Endothelial cell of umbilical vein (primary cell): Measurements from ENCODE around the gene SLC23A3. TPM values are rescaled to one million over a fixed set of nuclear protein-coding genes. Genes with fewer than 3 reads are reported as not detected.

Experiments used
- BruUV-seq: library from RNA; stranded (reverse); fragments of 400-500 nt; replicated peaks from 2 replicates; lab custom pipeline; 2021; lab: Mats Ljungman, UMichigan
- CTCF ChIA-PET: fragments of 300-600, 350-600 bp; sonication (Branson Sonifier 250); formaldehyde crosslinking; loops from one replicate; lab custom pipeline; 2021; ENCODE audit warnings: antibody characterized with exemption, inconsistent platforms; lab: Charles Lee
- POLR2A ChIA-PET: fragments of 300-600, 350-600 bp; sonication (Branson Sonifier 250); formaldehyde crosslinking; loops from one replicate; lab custom pipeline; 2021; ENCODE audit warnings: antibody characterized with exemption, inconsistent platforms; lab: Charles Lee
- DNase-seq: peaks from one replicate; pipeline ENCODE4 v3.0.0-alpha.2; 2011; ENCODE audit warnings: low read depth, low spot score
- FAIRE-seq: peaks from 2 replicates; lab custom pipeline; 2011; peaks lifted over from hg19 to GRCh38; lab: Jason Lieb, UNC
- H2AFZ ChIP-seq: 2 replicates; pipeline ENCODE4 v1.6.0; 2012; ENCODE audit warnings: low read depth, low read length, control low read depth, inconsistent platforms
- H3K27ac ChIP-seq: 2 replicates; pipeline ENCODE4 v1.5.1; 2011; ENCODE audit warnings: low read depth, mild to moderate bottlenecking, control low read depth, low read length, moderate library complexity; ENCODE audit not compliant: insufficient read depth
- H3K27me3 ChIP-seq, 2 experiments: 2 replicates each; pipeline versions ENCODE4 v1.6.0 to v1.6.1; 2011; ENCODE audit warnings: low read length in 2 of 2, mixed read lengths in 1 of 2; ENCODE audit not compliant: control insufficient read depth in 2 of 2, insufficient read depth in 2 of 2
- H3K36me3 ChIP-seq, 2 experiments: 2 replicates in 1 of 2; 3 replicates in 1 of 2; pipeline ENCODE4 v1.5.1; 2011; ENCODE audit warnings: low read length in 2 of 2, mild to moderate bottlenecking in 1 of 2, moderate library complexity in 1 of 2; ENCODE audit not compliant: control insufficient read depth in 2 of 2, insufficient read depth in 2 of 2; ENCODE audit errors: extremely low read depth in 1 of 2
- H3K4me1 ChIP-seq: 3 replicates; pipeline ENCODE4 v1.5.1; 2011; ENCODE audit warnings: mild to moderate bottlenecking, low read length; ENCODE audit not compliant: control insufficient read depth, insufficient read depth; ENCODE audit errors: extremely low read depth
- H3K4me2 ChIP-seq: 2 replicates; pipeline ENCODE4 v1.6.1; 2011; ENCODE audit warnings: low read length, control low read depth, mixed read lengths; ENCODE audit not compliant: insufficient read depth
- H3K4me3 ChIP-seq, 3 experiments: fragments of 200-600 bp in 1 of 3; sonication (generic), shearing (Covaris generic) in 1 of 3; replicated peaks in 1 of 3; 2 replicates each; pipeline ENCODE4 v1.5.1; 2011 to 2016; ENCODE audit warnings: control low read depth in 3 of 3, low read length in 3 of 3, mild to moderate bottlenecking in 2 of 3, inconsistent platforms in 1 of 3, low read depth in 1 of 3, moderate library complexity in 1 of 3; ENCODE audit not compliant: insufficient read depth in 1 of 3
- H3K79me2 ChIP-seq: 2 replicates; pipeline ENCODE4 v1.6.0; 2012; ENCODE audit warnings: low read length, inconsistent platforms; ENCODE audit not compliant: control insufficient read depth, insufficient read depth
- H3K9ac ChIP-seq: replicated peaks from 2 replicates; pipeline ENCODE3; 2011; ENCODE audit warnings: low read length, control low read depth; ENCODE audit not compliant: insufficient read depth; ENCODE audit errors: extremely low read depth
- H3K9me1 ChIP-seq: replicated peaks from 3 replicates; pipeline ENCODE4 v1.6.0; 2011; ENCODE audit warnings: mild to moderate bottlenecking, low read length; ENCODE audit not compliant: control insufficient read depth, insufficient read depth; ENCODE audit errors: extremely low read depth
- H3K9me3 ChIP-seq: replicated peaks from 2 replicates; pipeline ENCODE4 v1.5.1; 2012; ENCODE audit warnings: low read length, inconsistent platforms; ENCODE audit not compliant: control insufficient read depth, insufficient read depth
- H4K20me1 ChIP-seq: replicated peaks from 2 replicates; pipeline ENCODE3; 2011; ENCODE audit warnings: mild to moderate bottlenecking, low read length; ENCODE audit not compliant: control insufficient read depth, insufficient read depth; ENCODE audit errors: extremely low read depth
- CTCF ChIP-seq, 2 donors: IDR thresholded peaks; 1 replicate in 1 of 2; 2 replicates in 1 of 2; pipeline ENCODE4 v1.5.1; 2011; ENCODE audit warnings: low read length in 2 of 2, mild to moderate bottlenecking in 2 of 2, moderate library complexity in 2 of 2, control low read depth in 1 of 2, inconsistent platforms in 1 of 2, low read depth in 1 of 2; ENCODE audit not compliant: insufficient read depth in 1 of 2; ENCODE audit errors: extremely low read depth in 1 of 2
- MAX ChIP-seq: IDR thresholded peaks from 2 replicates; pipeline ENCODE4 v1.6.1; 2011; ENCODE audit not compliant: insufficient read depth, insufficient read length
- dilution Hi-C: fragments of 300-500 bp; cut with MboI; formaldehyde crosslinking; loops from one replicate; pipeline ENCODE4 v1.15.0; 2019; ENCODE audit warnings: low sequenced_read_pairs; ENCODE audit not compliant: extremely low pct_ligation_motif_present
- intact Hi-C: fragments of 100-400 bp; cut with micrococcal nuclease; formaldehyde crosslinking; loops from one replicate; pipeline ENCODE4 v1.10.0; 2022
- polyA plus RNA-seq, 4 experiments: library from polyadenylated mRNA; depleted of rRNA in 3 of 4; stranded (reverse) in 3 of 4; unstranded in 1 of 4; fragments of >200 nt; gene quantifications; 2 replicates each; pipeline versions ENCODE4 v1.2.1 to v1.2.3, GENCODE V29; 2011 to 2012; ENCODE audit warnings: missing spikeins in 1 of 4
- total RNA-seq: library from RNA; stranded (reverse); gene quantifications from 2 replicates; pipeline ENCODE4 v1.2.3, GENCODE V29; 2021

SLC23A3 gene
- total and polyA plus RNA-seq, 2 donors (not counting 3 experiments of a cell fraction or from before 2014, with no cell fraction given), result 2.7 to 7.1 TPM

- DNase-seq, result peak; percentile 62
- ChIA-PET CTCF (interaction anchor here (0.6 to 3.4 kb wide), 13 partner anchors 17 to 594 kb away, joined by 3 to 18 read pairs (median 6); partner anchors contain the start of genes ABCB6, ANKZF1, ATG9A and DNAJB2), POLR2A (interaction anchor here (0.6 to 1.2 kb wide), 7 partner anchors 20 to 181 kb away, joined by 3 to 5 read pairs (median 3); partner anchors contain the start of genes ANKZF1 and ATG9A)
- dilution Hi-C loops (no loop called here), intact Hi-C loops (loop anchor here (1.0 to 5.0 kb wide), 4 partner anchors 35 to 609 kb away; partner anchors contain the start of genes CNOT9, DNPEP and USP37)
- TF ChIP-seq CTCF (IDR thresholded peaks at IDR 0.05; ENCODE audit: extremely low read depth in 1 of 2, insufficient read depth in 1 of 2, low read depth in 1 of 2, low read length in 2 of 2), result peak; percentile 6 to 7
- TF ChIP-seq MAX, result no peak
- H3K4me3 ChIP-seq, result peak overlapping the region; percentile 29 to 81 (median 67)
- TSS peak; percentile 1 for BruUV-seq
- H3K9me1 ChIP-seq, result no peaks in the 10 kb centered on the region
- H4K20me1 ChIP-seq, result no peaks in the 10 kb centered on the region
- H3K27me3 ChIP-seq, result no peaks in the 10 kb centered on the region
- peak; percentile 76 for FAIRE-seq
- peaks cover 18% of the 10 kb centered on the region for H3K4me1 ChIP-seq
- H3K79me2 ChIP-seq, result peaks cover 22% of the 10 kb centered on the region
- peak overlapping the region; percentile 95 for H3K4me2 ChIP-seq
- H3K36me3 ChIP-seq, result peaks cover 9 to 28% of the 10 kb centered on the region in 2 experiments
- H3K9ac ChIP-seq, result peak overlapping the region; percentile 81
- peak overlapping the region; percentile 74 for H2AFZ ChIP-seq
- H3K27ac ChIP-seq, result no peak overlapping the region
- H3K9me3 ChIP-seq, result no peaks in the 10 kb centered on the region
Observed at GRCh38 chr2:219175928-219176817, 6.3 kb upstream of the SLC23A3 start.
